ENCODE data around the gene CHIA.

The CHIA gene

DNA sequence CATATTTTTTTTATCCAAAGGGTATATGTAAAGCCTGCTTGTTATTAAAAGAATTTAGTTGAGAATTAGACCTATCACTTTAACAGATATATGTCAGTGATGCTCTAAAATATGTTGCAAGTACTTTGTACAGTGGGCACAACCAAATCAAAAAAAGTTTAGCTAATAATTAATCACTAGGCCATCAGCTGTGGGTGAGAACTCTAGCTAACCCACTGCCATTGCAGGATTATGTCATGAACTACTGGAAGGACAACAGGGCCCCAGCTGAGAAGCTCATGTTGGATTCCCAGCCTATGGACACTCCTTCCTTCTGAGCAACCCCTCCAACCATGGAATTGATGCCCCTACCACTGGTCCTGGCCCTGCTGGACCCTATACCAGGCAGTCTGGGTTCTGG, 6.8 kb upstream of the CHIA start:
- TF ChIP-seq, protein P1, sequence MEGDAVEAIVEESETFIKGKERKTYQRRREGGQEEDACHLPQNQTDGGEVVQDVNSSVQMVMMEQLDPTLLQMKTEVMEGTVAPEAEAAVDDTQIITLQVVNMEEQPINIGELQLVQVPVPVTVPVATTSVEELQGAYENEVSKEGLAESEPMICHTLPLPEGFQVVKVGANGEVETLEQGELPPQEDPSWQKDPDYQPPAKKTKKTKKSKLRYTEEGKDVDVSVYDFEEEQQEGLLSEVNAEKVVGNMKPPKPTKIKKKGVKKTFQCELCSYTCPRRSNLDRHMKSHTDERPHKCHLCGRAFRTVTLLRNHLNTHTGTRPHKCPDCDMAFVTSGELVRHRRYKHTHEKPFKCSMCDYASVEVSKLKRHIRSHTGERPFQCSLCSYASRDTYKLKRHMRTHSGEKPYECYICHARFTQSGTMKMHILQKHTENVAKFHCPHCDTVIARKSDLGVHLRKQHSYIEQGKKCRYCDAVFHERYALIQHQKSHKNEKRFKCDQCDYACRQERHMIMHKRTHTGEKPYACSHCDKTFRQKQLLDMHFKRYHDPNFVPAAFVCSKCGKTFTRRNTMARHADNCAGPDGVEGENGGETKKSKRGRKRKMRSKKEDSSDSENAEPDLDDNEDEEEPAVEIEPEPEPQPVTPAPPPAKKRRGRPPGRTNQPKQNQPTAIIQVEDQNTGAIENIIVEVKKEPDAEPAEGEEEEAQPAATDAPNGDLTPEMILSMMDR (IDR thresholded peaks at IDR 0.05; ENCODE audit: borderline replicate concordance, insufficient read depth, low read depth, low read length): no peak
- no peak overlapping the region for H3K4me3 ChIP-seq (ENCODE audit: low read depth, low read length)

DNA sequence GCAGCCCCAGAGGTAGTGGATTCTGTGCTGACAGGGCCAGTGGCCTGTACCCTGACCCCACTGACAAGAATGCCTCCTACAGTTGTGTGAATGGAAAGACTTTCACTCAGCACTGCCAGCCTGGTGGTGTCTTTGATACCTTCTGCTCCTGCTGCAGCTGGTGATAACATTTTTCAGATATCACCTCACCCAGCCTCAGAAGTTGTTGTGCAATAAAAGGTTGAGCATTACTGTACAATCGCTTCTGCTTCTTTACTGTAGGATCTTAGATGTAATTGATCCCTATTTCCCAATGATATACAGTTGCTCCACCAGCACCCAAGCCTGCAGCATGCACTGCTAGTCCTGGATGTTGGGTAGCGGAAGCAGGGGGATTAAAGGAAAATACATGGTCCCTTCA, 4.8 kb upstream of the CHIA start:
- H3K4me3 ChIP-seq (ENCODE audit: low read depth, low read length): no peak overlapping the region
- TF ChIP-seq, protein P1 (IDR thresholded peaks at IDR 0.05; ENCODE audit: borderline replicate concordance, insufficient read depth, low read depth, low read length): no peak

- no peak overlapping the region for H3K4me3 ChIP-seq (ENCODE audit: low read depth, low read length)
- TF ChIP-seq, protein P1 (IDR thresholded peaks at IDR 0.05; ENCODE audit: borderline replicate concordance, insufficient read depth, low read depth, low read length): no peak
These were observed 3.7 kb upstream of the CHIA start for GRCh38 chr1:111286912-111287311.

GRCh38 chr1:111289371-111289770, 1.3 kb upstream of the CHIA start:
- TF ChIP-seq, protein P1 (IDR thresholded peaks at IDR 0.05; ENCODE audit: borderline replicate concordance, insufficient read depth, low read depth, low read length): no peak
- H3K4me3 ChIP-seq (ENCODE audit: low read depth, low read length): no peak overlapping the region

- H3K4me3 ChIP-seq (ENCODE audit: low read depth, low read length): no peak overlapping the region
- TF ChIP-seq, protein P1 (IDR thresholded peaks at IDR 0.05; ENCODE audit: borderline replicate concordance, insufficient read depth, low read depth, low read length): no peak
These were observed 547 bp upstream of the CHIA start for GRCh38 chr1:111290104-111290503.

DNA sequence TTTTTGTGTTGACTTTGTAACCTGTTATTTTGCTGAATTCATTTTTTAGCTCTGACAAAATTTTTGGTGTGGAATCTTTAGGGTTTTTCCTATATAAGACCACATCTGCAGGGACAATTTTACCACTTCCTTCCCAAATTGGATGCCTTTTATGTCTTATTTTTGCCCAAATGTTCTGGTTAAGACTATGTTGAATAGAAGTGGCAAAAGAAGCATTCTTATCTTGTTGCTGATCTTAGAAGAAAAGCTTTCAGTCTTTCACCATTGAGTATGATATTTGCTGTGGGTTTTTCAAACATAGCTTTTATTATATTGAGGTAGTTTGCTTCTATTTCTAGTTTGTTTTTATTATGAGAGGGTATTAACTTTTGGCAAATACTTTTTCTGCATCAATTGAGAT, 3.7 kb downstream of the CHIA start:
- H3K4me3 ChIP-seq (ENCODE audit: low read depth, low read length): no peak overlapping the region
- TF ChIP-seq, protein P1 (IDR thresholded peaks at IDR 0.05; ENCODE audit: borderline replicate concordance, insufficient read depth, low read depth, low read length): no peak

DNA sequence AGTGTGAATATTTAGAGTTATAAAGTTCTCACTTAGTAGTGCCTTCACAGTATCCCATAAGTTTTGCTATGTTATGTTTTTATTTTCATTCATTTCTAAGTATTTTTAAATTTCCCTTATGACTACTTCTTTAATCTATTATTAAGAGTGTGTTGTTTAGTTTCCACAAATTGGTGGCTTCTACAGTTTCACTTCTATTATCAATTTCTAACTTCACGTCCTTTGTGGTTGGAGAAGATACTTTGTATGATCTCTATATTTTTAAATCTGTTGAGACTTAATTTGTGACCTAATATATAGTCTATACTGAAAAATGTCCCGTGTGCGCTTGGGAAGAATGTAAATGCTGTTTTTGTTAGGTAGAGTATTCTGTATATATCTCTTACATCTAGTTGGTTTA, 11.7 kb downstream of the CHIA start:
- TF ChIP-seq, protein P1 (IDR thresholded peaks at IDR 0.05; ENCODE audit: borderline replicate concordance, insufficient read depth, low read depth, low read length): no peak
- no peak overlapping the region for H3K4me3 ChIP-seq (ENCODE audit: low read depth, low read length)
